HG03139 (cell line): ENCODE results near the gene ABLIM2.

ENCODE experiments used
- ATAC-seq: cut with Tn5 transposase; IDR thresholded peaks from one replicate; pipeline ENCODE4 v1.9.1; 2021; ENCODE audit not compliant: unreplicated experiment

The ABLIM2 gene

GRCh38 chr4:8033067-8033755 lies 125.4 kb downstream of the ABLIM2 start:
- ATAC-seq: no peak

- no peak for ATAC-seq
Observed at GRCh38 chr4:8032381-8032780, 126.2 kb downstream of the ABLIM2 start.

GRCh38 chr4:8030121-8030781 lies 128.4 kb downstream of the ABLIM2 start:
- ATAC-seq: no peak

- ATAC-seq: no peak
Observed at GRCh38 chr4:8029689-8030088, 128.9 kb downstream of the ABLIM2 start.

- ATAC-seq: no peak
Observed at GRCh38 chr4:8028884-8029568, 129.6 kb downstream of the ABLIM2 start.

GRCh38 chr4:8028368-8028767 lies 130.2 kb downstream of the ABLIM2 start:
- no peak for ATAC-seq

- no peak for ATAC-seq
Observed at GRCh38 chr4:8026453-8026852, 132.2 kb downstream of the ABLIM2 start.

- ATAC-seq: no peak
Observed at GRCh38 chr4:8025668-8026067, 132.9 kb downstream of the ABLIM2 start.

GRCh38 chr4:8024073-8024786 lies 134.4 kb downstream of the ABLIM2 start:
- ATAC-seq: no peak

GRCh38 chr4:8023696-8024033 lies 134.9 kb downstream of the ABLIM2 start:
- no peak for ATAC-seq

GRCh38 chr4:8022767-8023695 lies 135.6 kb downstream of the ABLIM2 start:
- ATAC-seq: no peak

- no peak for ATAC-seq
Observed at GRCh38 chr4:8021796-8022195, 136.8 kb downstream of the ABLIM2 start.

- no peak for ATAC-seq
Observed at GRCh38 chr4:8019396-8020365, 138.9 kb downstream of the ABLIM2 start.

GRCh38 chr4:8016527-8016926 lies 142.1 kb downstream of the ABLIM2 start:
- ATAC-seq: no peak

GRCh38 chr4:8015512-8015911 lies 143.1 kb downstream of the ABLIM2 start:
- ATAC-seq: no peak

GRCh38 chr4:8013976-8014726 lies 144.5 kb downstream of the ABLIM2 start:
- ATAC-seq: no peak

- ATAC-seq: no peak
Observed at GRCh38 chr4:8012517-8012916, 146.1 kb downstream of the ABLIM2 start.

- no peak for ATAC-seq
Observed at GRCh38 chr4:8010618-8011017, 148.0 kb downstream of the ABLIM2 start.
